HG03442 (cell line): Measurements from ENCODE around the gene MAGI1.

Experiments
- ATAC-seq: cut with Tn5 transposase; IDR thresholded peaks from one replicate; pipeline ENCODE4 v1.9.1; 2021; ENCODE audit warnings: mild to moderate bottlenecking, moderate library complexity; ENCODE audit not compliant: unreplicated experiment

MAGI1 gene

GRCh38 chr3:65814845-65815578 is 223.7 kb downstream of the MAGI1 start:
- no peak for ATAC-seq

- ATAC-seq: no peak
Observed at GRCh38 chr3:65811892-65812291, 226.8 kb downstream of the MAGI1 start.

- ATAC-seq: no peak
Observed at GRCh38 chr3:65811086-65811761, 227.5 kb downstream of the MAGI1 start.

GRCh38 chr3:65810302-65810701 is 228.4 kb downstream of the MAGI1 start:
- no peak for ATAC-seq

- ATAC-seq: no peak
Observed at GRCh38 chr3:65809641-65810150, 229.0 kb downstream of the MAGI1 start.

- ATAC-seq: no peak
Observed at GRCh38 chr3:65808824-65809223, 229.9 kb downstream of the MAGI1 start.

GRCh38 chr3:65808407-65808806 is 230.3 kb downstream of the MAGI1 start:
- ATAC-seq: no peak

GRCh38 chr3:65807225-65807624 is 231.5 kb downstream of the MAGI1 start:
- no peak for ATAC-seq

- ATAC-seq: no peak
Observed at GRCh38 chr3:65806600-65806999, 232.1 kb downstream of the MAGI1 start.

- ATAC-seq: no peak
Observed at GRCh38 chr3:65796676-65797075, 242.0 kb downstream of the MAGI1 start.

GRCh38 chr3:65795166-65795565 is 243.6 kb downstream of the MAGI1 start:
- no peak for ATAC-seq

GRCh38 chr3:65793495-65794200 is 245.1 kb downstream of the MAGI1 start:
- ATAC-seq: no peak

- ATAC-seq: no peak
Observed at GRCh38 chr3:65788461-65788860, 250.3 kb downstream of the MAGI1 start.

GRCh38 chr3:65787827-65788226 is 250.9 kb downstream of the MAGI1 start:
- ATAC-seq: no peak

GRCh38 chr3:65787340-65787739 is 251.4 kb downstream of the MAGI1 start:
- no peak for ATAC-seq

GRCh38 chr3:65786890-65787289 is 251.8 kb downstream of the MAGI1 start:
- no peak for ATAC-seq

- no peak for ATAC-seq
Observed at GRCh38 chr3:65785065-65785645, 253.6 kb downstream of the MAGI1 start.

GRCh38 chr3:65783117-65783516 is 255.6 kb downstream of the MAGI1 start:
- ATAC-seq: no peak

- no peak for ATAC-seq
Observed at GRCh38 chr3:65781594-65781993, 257.1 kb downstream of the MAGI1 start.

GRCh38 chr3:65779390-65779789 is 259.3 kb downstream of the MAGI1 start:
- no peak for ATAC-seq

GRCh38 chr3:65778968-65779367 is 259.8 kb downstream of the MAGI1 start:
- ATAC-seq: no peak
